Thyroid gland (tissue), 4 donors: ENCODE results near the gene LRRC34.

ENCODE experiments used
- POLR2A ChIP-seq, 2 donors: fragments of 450-650 bp; IDR thresholded peaks; one replicate each; pipeline ENCODE4 v1.6.1; 2017; ENCODE audit warnings: antibody characterized with exemption in 2 of 2, mild to moderate bottlenecking in 2 of 2, moderate library complexity in 1 of 2
- TF ChIP-seq, protein P1 (sequence below), 6 experiments: fragments of 200-600 bp in 3 of 6; fragments of 450-650 bp in 3 of 6; sonication (generic) in 3 of 6; IDR thresholded peaks; one replicate each; pipeline ENCODE4 v1.5.1; 2016 to 2019; ENCODE audit warnings: antibody characterized with exemption in 6 of 6, mild to moderate bottlenecking in 2 of 6, inconsistent platforms in 1 of 6, moderate library complexity in 1 of 6

GRCh38 chr3:169748670-169749069 lies 64.0 kb downstream of the LRRC34 start:
- TF ChIP-seq, protein P1, sequence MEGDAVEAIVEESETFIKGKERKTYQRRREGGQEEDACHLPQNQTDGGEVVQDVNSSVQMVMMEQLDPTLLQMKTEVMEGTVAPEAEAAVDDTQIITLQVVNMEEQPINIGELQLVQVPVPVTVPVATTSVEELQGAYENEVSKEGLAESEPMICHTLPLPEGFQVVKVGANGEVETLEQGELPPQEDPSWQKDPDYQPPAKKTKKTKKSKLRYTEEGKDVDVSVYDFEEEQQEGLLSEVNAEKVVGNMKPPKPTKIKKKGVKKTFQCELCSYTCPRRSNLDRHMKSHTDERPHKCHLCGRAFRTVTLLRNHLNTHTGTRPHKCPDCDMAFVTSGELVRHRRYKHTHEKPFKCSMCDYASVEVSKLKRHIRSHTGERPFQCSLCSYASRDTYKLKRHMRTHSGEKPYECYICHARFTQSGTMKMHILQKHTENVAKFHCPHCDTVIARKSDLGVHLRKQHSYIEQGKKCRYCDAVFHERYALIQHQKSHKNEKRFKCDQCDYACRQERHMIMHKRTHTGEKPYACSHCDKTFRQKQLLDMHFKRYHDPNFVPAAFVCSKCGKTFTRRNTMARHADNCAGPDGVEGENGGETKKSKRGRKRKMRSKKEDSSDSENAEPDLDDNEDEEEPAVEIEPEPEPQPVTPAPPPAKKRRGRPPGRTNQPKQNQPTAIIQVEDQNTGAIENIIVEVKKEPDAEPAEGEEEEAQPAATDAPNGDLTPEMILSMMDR (IDR thresholded peaks at IDR 0.05) = no peak
- no peak for TF ChIP-seq POLR2A (IDR thresholded peaks at IDR 0.05)
